ENCODE data around the gene CST9. TPM values are rescaled to one million over a fixed set of nuclear protein-coding genes. Genes with fewer than 3 reads are reported as not detected.

Gene CST9
- total and polyA plus RNA-seq, 2 of the 13 experiments (the other 11 are each of a cell fraction or from before 2014, with no cell fraction given), result 0.07 TPM; not detected in 1

- peak; percentile 24; the same call in 1 of the 2 replicates for TF ChIP-seq HOMEZ (CRISPR knock-in tag; IDR thresholded peaks at IDR 0.05; ENCODE audit: low read depth)
- TF ChIP-seq ZBTB38 (CRISPR knock-in tag; IDR thresholded peaks at IDR 0.05), result no peak
- TF ChIP-seq ZNF749 (CRISPR knock-in tag; IDR thresholded peaks at IDR 0.05; ENCODE audit: borderline replicate concordance), result 0 out of 2 replicates have a peak, but pooled peaks have one; percentile 40
- 0 out of 2 replicates have a peak, but pooled peaks have one; percentile 23 for TF ChIP-seq ZNF451 (CRISPR knock-in tag; IDR thresholded peaks at IDR 0.05)
- no peak for TF ChIP-seq NFKBIZ (CRISPR knock-in tag; IDR thresholded peaks at IDR 0.05)
- TF ChIP-seq ZNF512 (CRISPR knock-in tag; IDR thresholded peaks at IDR 0.05), result no peak
- TF ChIP-seq POLR2AphosphoS5 (IDR thresholded peaks at IDR 0.05; ENCODE audit: low read depth, low read length), result peak; percentile 55; the same call in 1 of the 2 replicates
- no peak for TF ChIP-seq ZNF75D (CRISPR knock-in tag; IDR thresholded peaks at IDR 0.05; ENCODE audit: borderline replicate concordance)
- no peak for TF ChIP-seq RFXANK (CRISPR knock-in tag; IDR thresholded peaks at IDR 0.05)
- no peak for TF ChIP-seq THYN1 (CRISPR knock-in tag; IDR thresholded peaks at IDR 0.05; ENCODE audit: borderline replicate concordance, low read depth)
- no peak; the same call in 1 of the 2 replicates for TF ChIP-seq RXRB (CRISPR knock-in tag; IDR thresholded peaks at IDR 0.05; ENCODE audit: borderline replicate concordance)
- no peak for TF ChIP-seq PAX8 (CRISPR knock-in tag; IDR thresholded peaks at IDR 0.05; ENCODE audit: borderline replicate concordance)
- no peak for TF ChIP-seq FOXM1 (CRISPR knock-in tag; IDR thresholded peaks at IDR 0.05)
- TF ChIP-seq ZNF275 (CRISPR knock-in tag; IDR thresholded peaks at IDR 0.05; ENCODE audit: borderline replicate concordance), result no peak; the same call in 1 of the 2 replicates
- TF ChIP-seq ZNF746 (CRISPR knock-in tag; IDR thresholded peaks at IDR 0.05), result peak; percentile 51; the same call in 1 of the 2 replicates
- TF ChIP-seq ZHX1 (CRISPR knock-in tag; IDR thresholded peaks at IDR 0.05; ENCODE audit: low read depth), result peak; percentile 24; the same call in 1 of the 2 replicates
- 0 out of 2 replicates have a peak, but pooled peaks have one; percentile 45 for TF ChIP-seq ELF3 (CRISPR knock-in tag; IDR thresholded peaks at IDR 0.05)
- peak; percentile 38; the same call in 1 of the 2 replicates for TF ChIP-seq SSRP1 (CRISPR knock-in tag; IDR thresholded peaks at IDR 0.05)
- TF ChIP-seq TEAD3 (CRISPR knock-in tag; optimal IDR thresholded peaks at IDR 0.05; ENCODE audit: borderline replicate concordance), result peak; percentile 70
- TF ChIP-seq ZNF335 (CRISPR knock-in tag; IDR thresholded peaks at IDR 0.05), result peak; percentile 18; the same call in 1 of the 2 replicates
- TF ChIP-seq CERS6 (CRISPR knock-in tag; IDR thresholded peaks at IDR 0.05), result no peak
These were observed 24.1 kb upstream of the CST9 start (continued) for GRCh38 chr20:23629542-23630391.

All from HepG2 (cell line).